ENCODE data around the gene SPTSSA. TPM values are rescaled to one million over a fixed set of nuclear protein-coding genes. Genes with fewer than 3 reads are reported as not detected.

SPTSSA gene
- total and polyA plus RNA-seq, 10 of the 15 experiments (the other 5 are each of a cell fraction or from before 2014, with no cell fraction given), result 9.3 to 37.7 (median 21.0) TPM

DNA sequence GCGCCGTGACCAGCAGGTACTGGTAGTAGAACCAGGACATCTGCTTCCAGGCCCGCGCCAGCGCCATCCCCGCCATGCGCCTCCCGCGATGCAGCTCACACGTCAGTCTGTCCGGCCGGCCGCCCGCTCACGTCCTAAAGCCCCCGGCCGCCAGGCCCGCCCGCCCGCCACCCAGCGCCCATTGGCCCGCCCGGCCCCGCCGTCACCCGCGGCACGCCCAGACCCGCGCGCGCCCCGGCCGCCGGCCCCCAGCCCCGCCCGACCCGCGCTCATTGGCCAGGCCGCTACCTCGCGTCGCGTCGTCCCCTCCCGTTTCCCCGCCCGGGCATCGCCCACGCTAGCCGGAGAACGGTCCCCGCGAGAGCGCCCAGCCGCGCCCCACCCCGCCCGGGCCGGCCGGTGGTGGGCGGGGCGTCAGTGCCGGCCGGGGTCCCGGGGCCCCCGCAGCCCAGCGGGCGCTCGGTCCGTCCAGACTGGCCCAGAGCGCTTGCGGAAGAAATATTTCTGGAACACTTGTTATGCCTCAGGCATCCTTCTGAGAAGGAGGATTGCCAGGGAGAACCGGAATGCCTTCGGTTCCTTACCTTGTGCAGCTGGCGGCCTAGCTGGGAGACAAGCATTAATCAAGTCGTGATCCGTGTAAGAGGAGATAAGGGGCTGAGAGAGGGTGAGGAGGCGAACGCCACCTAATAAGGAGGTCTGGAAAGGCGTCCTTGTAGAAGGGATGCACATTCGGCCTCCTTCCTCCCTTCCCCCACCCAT is at the start of gene SPTSSA (continued):
- TF ChIP-seq, protein P1, sequence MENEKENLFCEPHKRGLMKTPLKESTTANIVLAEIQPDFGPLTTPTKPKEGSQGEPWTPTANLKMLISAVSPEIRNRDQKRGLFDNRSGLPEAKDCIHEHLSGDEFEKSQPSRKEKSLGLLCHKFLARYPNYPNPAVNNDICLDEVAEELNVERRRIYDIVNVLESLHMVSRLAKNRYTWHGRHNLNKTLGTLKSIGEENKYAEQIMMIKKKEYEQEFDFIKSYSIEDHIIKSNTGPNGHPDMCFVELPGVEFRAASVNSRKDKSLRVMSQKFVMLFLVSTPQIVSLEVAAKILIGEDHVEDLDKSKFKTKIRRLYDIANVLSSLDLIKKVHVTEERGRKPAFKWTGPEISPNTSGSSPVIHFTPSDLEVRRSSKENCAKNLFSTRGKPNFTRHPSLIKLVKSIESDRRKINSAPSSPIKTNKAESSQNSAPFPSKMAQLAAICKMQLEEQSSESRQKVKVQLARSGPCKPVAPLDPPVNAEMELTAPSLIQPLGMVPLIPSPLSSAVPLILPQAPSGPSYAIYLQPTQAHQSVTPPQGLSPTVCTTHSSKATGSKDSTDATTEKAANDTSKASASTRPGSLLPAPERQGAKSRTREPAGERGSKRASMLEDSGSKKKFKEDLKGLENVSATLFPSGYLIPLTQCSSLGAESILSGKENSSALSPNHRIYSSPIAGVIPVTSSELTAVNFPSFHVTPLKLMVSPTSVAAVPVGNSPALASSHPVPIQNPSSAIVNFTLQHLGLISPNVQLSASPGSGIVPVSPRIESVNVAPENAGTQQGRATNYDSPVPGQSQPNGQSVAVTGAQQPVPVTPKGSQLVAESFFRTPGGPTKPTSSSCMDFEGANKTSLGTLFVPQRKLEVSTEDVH (IDR thresholded peaks at IDR 0.05; ENCODE audit: low read depth, partially characterized antibody), result no peak
- TF ChIP-seq FOXM1 (IDR thresholded peaks at IDR 0.05; ENCODE audit: low read depth, low read length) (no peak), RUNX3 (IDR thresholded peaks at IDR 0.05; ENCODE audit: low read length) (no peak), IKZF1 (conservative IDR thresholded peaks at IDR 0.05) (peak; percentile 52; the same call in 1 of the 2 replicates), NFYB (IDR thresholded peaks at IDR 0.05; ENCODE audit: insufficient read depth, low read depth, low read length) (peak; percentile 78; the same call in 1 of the 2 replicates), SP1 (IDR thresholded peaks at IDR 0.05; ENCODE audit: low read depth, low read length) (peak; percentile 41), NR2C1 (IDR thresholded peaks at IDR 0.05) (no peak), GATAD2B (conservative IDR thresholded peaks at IDR 0.05; ENCODE audit: low read depth) (no peak), ATF2 (IDR thresholded peaks at IDR 0.05; ENCODE audit: low read length) (no peak), FOS (IDR thresholded peaks at IDR 0.05; ENCODE audit: borderline replicate concordance, extremely low read depth, insufficient read length) (no peak), CHD4 (IDR thresholded peaks at IDR 0.05) (no peak), BCLAF1 (IDR thresholded peaks at IDR 0.05) (no peak)
- TF ChIP-seq, protein P2, sequence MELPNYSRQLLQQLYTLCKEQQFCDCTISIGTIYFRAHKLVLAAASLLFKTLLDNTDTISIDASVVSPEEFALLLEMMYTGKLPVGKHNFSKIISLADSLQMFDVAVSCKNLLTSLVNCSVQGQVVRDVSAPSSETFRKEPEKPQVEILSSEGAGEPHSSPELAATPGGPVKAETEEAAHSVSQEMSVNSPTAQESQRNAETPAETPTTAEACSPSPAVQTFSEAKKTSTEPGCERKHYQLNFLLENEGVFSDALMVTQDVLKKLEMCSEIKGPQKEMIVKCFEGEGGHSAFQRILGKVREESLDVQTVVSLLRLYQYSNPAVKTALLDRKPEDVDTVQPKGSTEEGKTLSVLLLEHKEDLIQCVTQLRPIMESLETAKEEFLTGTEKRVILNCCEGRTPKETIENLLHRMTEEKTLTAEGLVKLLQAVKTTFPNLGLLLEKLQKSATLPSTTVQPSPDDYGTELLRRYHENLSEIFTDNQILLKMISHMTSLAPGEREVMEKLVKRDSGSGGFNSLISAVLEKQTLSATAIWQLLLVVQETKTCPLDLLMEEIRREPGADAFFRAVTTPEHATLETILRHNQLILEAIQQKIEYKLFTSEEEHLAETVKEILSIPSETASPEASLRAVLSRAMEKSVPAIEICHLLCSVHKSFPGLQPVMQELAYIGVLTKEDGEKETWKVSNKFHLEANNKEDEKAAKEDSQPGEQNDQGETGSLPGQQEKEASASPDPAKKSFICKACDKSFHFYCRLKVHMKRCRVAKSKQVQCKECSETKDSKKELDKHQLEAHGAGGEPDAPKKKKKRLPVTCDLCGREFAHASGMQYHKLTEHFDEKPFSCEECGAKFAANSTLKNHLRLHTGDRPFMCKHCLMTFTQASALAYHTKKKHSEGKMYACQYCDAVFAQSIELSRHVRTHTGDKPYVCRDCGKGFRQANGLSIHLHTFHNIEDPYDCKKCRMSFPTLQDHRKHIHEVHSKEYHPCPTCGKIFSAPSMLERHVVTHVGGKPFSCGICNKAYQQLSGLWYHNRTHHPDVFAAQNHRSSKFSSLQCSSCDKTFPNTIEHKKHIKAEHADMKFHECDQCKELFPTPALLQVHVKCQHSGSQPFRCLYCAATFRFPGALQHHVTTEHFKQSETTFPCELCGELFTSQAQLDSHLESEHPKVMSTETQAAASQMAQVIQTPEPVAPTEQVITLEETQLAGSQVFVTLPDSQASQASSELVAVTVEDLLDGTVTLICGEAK (IDR thresholded peaks at IDR 0.05; ENCODE audit: borderline replicate concordance), result no peak
- TF ChIP-seq, protein P3, sequence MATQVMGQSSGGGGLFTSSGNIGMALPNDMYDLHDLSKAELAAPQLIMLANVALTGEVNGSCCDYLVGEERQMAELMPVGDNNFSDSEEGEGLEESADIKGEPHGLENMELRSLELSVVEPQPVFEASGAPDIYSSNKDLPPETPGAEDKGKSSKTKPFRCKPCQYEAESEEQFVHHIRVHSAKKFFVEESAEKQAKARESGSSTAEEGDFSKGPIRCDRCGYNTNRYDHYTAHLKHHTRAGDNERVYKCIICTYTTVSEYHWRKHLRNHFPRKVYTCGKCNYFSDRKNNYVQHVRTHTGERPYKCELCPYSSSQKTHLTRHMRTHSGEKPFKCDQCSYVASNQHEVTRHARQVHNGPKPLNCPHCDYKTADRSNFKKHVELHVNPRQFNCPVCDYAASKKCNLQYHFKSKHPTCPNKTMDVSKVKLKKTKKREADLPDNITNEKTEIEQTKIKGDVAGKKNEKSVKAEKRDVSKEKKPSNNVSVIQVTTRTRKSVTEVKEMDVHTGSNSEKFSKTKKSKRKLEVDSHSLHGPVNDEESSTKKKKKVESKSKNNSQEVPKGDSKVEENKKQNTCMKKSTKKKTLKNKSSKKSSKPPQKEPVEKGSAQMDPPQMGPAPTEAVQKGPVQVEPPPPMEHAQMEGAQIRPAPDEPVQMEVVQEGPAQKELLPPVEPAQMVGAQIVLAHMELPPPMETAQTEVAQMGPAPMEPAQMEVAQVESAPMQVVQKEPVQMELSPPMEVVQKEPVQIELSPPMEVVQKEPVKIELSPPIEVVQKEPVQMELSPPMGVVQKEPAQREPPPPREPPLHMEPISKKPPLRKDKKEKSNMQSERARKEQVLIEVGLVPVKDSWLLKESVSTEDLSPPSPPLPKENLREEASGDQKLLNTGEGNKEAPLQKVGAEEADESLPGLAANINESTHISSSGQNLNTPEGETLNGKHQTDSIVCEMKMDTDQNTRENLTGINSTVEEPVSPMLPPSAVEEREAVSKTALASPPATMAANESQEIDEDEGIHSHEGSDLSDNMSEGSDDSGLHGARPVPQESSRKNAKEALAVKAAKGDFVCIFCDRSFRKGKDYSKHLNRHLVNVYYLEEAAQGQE (IDR thresholded peaks at IDR 0.05; ENCODE audit: low read depth, low read length), result no peak
